Measurements from ENCODE around the gene OSBPL5. TPM values are rescaled to one million over a fixed set of nuclear protein-coding genes. Genes with fewer than 3 reads are reported as not detected.

The OSBPL5 gene
- total and polyA plus RNA-seq, 12 donors, result 2.7 to 30.6 (median 20.7) TPM

DNA sequence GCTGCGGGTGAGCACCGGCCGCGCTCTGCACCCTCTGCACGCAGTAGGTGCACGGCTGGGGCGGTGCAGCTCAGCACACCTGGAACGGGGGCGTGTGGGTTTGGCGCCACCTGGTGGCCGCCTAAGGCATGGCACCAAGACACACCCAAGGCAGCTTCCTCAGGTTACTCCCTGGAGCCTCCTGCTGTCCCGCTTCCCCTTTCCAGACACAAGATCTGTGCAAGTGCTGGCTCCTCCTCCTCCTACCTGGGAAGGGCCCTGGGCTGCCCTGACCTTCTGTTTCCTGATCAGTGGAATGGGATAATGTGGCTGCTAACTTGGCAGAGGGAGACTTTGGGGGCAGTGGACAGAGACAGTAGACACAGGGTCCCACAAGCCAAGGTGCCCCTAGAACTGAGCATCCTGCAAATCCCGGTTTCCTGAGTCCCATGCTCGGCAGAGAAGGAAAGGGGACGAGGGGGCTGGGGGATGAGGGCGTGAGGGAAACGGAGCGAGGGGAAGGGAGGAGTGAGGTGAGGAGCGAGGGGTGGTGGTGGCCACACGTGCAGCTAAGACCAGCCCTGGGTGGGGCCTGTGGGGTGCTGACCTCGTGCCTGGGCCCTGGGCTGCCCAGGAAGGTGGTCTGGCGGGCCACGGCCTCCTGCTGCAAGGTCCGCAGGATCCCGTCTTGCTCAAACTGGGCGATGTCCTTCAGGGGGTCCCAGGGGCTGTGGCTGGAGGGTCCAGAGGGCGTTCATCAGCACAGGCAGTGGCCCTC, 73.1 kb downstream of the OSBPL5 start:
- no peaks in the 10 kb centered on the region for H3K36me3 ChIP-seq (replicated peaks in 1 of 2)
- no peak overlapping the region for H3K4me3 ChIP-seq
- TF ChIP-seq POLR2A (IDR thresholded peaks at IDR 0.05), result no peak
- TF ChIP-seq, protein P1, sequence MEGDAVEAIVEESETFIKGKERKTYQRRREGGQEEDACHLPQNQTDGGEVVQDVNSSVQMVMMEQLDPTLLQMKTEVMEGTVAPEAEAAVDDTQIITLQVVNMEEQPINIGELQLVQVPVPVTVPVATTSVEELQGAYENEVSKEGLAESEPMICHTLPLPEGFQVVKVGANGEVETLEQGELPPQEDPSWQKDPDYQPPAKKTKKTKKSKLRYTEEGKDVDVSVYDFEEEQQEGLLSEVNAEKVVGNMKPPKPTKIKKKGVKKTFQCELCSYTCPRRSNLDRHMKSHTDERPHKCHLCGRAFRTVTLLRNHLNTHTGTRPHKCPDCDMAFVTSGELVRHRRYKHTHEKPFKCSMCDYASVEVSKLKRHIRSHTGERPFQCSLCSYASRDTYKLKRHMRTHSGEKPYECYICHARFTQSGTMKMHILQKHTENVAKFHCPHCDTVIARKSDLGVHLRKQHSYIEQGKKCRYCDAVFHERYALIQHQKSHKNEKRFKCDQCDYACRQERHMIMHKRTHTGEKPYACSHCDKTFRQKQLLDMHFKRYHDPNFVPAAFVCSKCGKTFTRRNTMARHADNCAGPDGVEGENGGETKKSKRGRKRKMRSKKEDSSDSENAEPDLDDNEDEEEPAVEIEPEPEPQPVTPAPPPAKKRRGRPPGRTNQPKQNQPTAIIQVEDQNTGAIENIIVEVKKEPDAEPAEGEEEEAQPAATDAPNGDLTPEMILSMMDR (IDR thresholded peaks at IDR 0.05), result peak; percentile 97 to 99 (median 98)
- no peak overlapping the region for H3K27ac ChIP-seq
- peak; percentile 54 to 82 (median 70) for DNase-seq
- WGBS, 4 donors, result 39 to 65% (median 39%) methylated on average over 15 to 27 of the region's 27 CpGs
- peaks cover 0 to 5% of the 10 kb centered on the region in 2 donors for H3K4me1 ChIP-seq (replicated peaks in 1 of 2)
- no peaks in the 10 kb centered on the region for H3K27me3 ChIP-seq
- no peaks in the 10 kb centered on the region for H3K9me3 ChIP-seq (replicated peaks in 1 of 3)
- intact Hi-C loops (cut with DNase I), result loop anchor here (2.0 kb wide), 2 partner anchors 53 to 55 kb away; no protein-coding TSS in a partner anchor

DNA sequence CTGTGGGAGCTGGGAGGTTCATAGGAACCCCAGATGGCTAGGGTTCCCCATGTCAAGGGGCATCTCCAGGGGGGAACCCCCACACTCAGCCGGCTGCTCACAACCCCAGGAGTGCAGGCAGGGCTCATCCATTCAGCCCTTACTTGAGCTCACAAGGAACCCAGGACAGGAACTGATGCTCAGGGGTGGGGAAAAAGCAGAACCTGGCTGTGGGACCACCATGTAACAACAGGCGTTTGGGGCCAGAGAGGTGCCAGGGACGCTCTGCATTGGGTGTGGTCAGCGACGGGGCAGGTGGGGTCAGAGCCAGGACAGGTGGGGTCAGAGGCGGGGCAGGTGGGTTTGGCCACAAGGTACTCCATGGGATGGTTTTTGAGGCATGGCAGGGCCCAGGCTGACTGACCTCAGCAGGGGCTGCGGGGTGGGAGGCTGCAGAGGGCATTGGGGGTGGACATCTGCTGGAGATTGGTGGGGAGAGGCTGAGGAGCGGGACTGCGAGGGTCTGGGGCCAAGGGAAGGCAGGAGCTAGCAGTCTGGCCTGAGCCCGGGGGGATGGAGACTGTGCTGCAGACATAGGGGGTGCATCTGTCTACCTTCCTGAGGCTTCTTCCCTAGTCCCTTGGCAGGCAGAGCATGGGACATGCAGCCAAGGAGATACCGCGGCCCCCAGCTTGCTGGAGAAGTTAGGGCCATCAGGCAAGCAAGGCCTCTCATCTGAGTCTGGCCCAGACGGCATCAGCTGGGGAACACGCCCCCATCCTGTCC, 73.8 kb downstream of the OSBPL5 start:
- WGBS, 4 donors, result 60 to 79% (median 70%) methylated on average over 8 to 14 of the region's 14 CpGs
- Histone ChIP-seq H3K9me3 (replicated peaks in 1 of 3) (no peaks in the 10 kb centered on the region), H3K4me3 (no peak overlapping the region), H3K4me1 (replicated peaks in 1 of 2) (peaks cover 0 to 5% of the 10 kb centered on the region in 2 donors), H3K27ac (no peak overlapping the region), H3K36me3 (replicated peaks in 1 of 2) (no peaks in the 10 kb centered on the region), H3K27me3 (no peaks in the 10 kb centered on the region)
- TF ChIP-seq POLR2A (IDR thresholded peaks at IDR 0.05), result no peak
- TF ChIP-seq, protein P1 (IDR thresholded peaks at IDR 0.05), result no peak
- peak in 1 of 7 donors; percentile 45 for DNase-seq
- intact Hi-C loops (cut with DNase I), result loop anchor here in 1 of 2 donors (2.0 kb wide), 1 partner anchor 54 kb away; no protein-coding TSS in a partner anchor

DNA sequence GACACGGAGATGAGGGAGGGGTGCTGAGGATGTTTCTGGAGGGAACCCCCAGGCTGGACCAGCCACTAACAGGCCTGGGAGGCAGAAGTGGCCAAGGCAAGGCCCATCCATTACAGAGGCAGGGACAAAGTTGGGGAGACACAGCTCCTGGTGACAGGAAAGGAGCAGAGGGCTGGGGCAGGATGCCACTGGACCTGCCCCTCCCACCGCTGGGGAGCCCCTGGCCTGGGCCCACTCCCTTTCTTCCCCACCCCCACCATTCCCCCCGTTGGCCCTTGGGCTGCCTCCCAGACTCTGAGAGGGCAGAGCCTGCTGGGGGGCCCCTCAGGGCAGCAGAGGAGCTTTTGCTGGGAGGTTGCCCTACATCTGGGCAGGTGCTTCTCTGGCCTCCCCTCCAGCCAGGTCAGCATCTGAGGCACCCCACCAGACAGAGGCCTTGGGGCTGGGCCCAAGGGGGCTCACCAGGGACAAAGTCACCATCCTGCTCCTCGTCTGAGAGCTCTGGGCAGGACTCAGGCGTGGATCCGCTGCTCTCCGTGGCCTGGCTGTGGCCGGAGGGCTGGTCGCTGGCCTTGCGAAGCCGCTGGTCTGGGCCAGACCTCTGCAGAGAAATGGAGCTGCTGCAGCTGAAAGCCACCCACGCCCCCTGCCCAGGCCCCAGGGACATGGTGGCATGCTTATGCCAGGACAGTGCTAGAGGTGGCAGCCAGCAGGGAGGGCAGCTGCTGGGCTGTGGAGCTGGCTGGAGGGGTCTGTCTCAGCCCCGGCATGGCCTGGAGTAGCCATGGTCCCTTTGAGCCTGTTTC, 74.8 kb downstream of the OSBPL5 start:
- H3K36me3 ChIP-seq (replicated peaks in 1 of 2), result no peaks in the 10 kb centered on the region
- TF ChIP-seq, protein P1 (IDR thresholded peaks at IDR 0.05), result no peak
- TF ChIP-seq POLR2A (IDR thresholded peaks at IDR 0.05), result no peak
- peaks cover 0 to 2% of the 10 kb centered on the region in 2 donors for H3K4me1 ChIP-seq (replicated peaks in 1 of 2)
- H3K27ac ChIP-seq, result no peak overlapping the region
- intact Hi-C loops (cut with DNase I), result loop anchor here in 1 of 2 donors (2.0 kb wide), 1 partner anchor 53 kb away; no protein-coding TSS in a partner anchor
- no peaks in the 10 kb centered on the region for H3K9me3 ChIP-seq (replicated peaks in 1 of 3)
- no peaks in the 10 kb centered on the region for H3K27me3 ChIP-seq
- WGBS, 4 donors, result 88 to 96% (median 94%) methylated on average over 5 to 13 of the region's 13 CpGs
- peak in 1 of 7 donors; percentile 23 for DNase-seq
- no peak overlapping the region for H3K4me3 ChIP-seq
